Keratinocyte (primary cell): ENCODE data around the gene E2F1.

ENCODE experiments used
- CTCF ChIP-seq, 3 experiments: IDR thresholded peaks in 1 of 3; conservative IDR thresholded peaks in 1 of 3; optimal IDR thresholded peaks in 1 of 3; 2 replicates in 2 of 3; 3 replicates in 1 of 3; pipeline versions ENCODE3 to v1.5.1; 2011; ENCODE audit warnings: low read length in 3 of 3, mild to moderate bottlenecking in 3 of 3, moderate library complexity in 2 of 3, control low read depth in 1 of 3, inconsistent platforms in 1 of 3; ENCODE audit not compliant: insufficient read depth in 2 of 3; ENCODE audit errors: extremely low read depth in 1 of 3
- EZH2 ChIP-seq: IDR thresholded peaks from one replicate; pipeline ENCODE4 v1.6.1; 2012; ENCODE audit warnings: inconsistent platforms, mild to moderate bottlenecking, low read length, moderate library complexity

- TF ChIP-seq CTCF (optimal IDR thresholded peaks at IDR 0.05 in 1 of 3, IDR thresholded peaks at IDR 0.05 in 1 of 3, conservative IDR thresholded peaks at IDR 0.05 in 1 of 3; ENCODE audit: extremely low read depth in 1 of 3, insufficient read depth in 2 of 3, low read length in 3 of 3) (no peak), EZH2 (no peak)
These were observed 26.0 kb downstream of the E2F1 start for GRCh38 chr20:33660035-33660684.
